ENCODE results near the gene NEURL1.
A peak's percentile ranks its signal among the peaks of the same experiment; 100 is the strongest.
"Not testable (repeated sequence)": the region's sequence is repeated elsewhere in the genome, so short reads cannot be mapped to it uniquely, and the experiment has no call there.

NEURL1 gene

GRCh38 chr10:103475437-103475836 is 18.1 kb upstream of the NEURL1 start:
- H3K27ac Mint-ChIP-seq: no peak overlapping the region
- no peak for ATAC-seq
- no peaks in the 10 kb centered on the region for H3K9me3 Mint-ChIP-seq
- H3K4me3 Mint-ChIP-seq: no peak overlapping the region
- no peak for DNase-seq
- H3K36me3 Mint-ChIP-seq (ENCODE audit: low read depth): no peaks in the 10 kb centered on the region
- H3K4me1 Mint-ChIP-seq: peaks cover 21% of the 10 kb centered on the region
- H3K27me3 Mint-ChIP-seq: peaks cover 2% of the 10 kb centered on the region

- DNase-seq (no peak), ATAC-seq (peak; percentile 22)
- Mint-ChIP-seq H3K4me3 (no peak overlapping the region), H3K36me3 (ENCODE audit: low read depth) (no peaks in the 10 kb centered on the region), H3K27me3 (no peaks in the 10 kb centered on the region), H3K9me3 (no peaks in the 10 kb centered on the region), H3K27ac (no peak overlapping the region), H3K4me1 (peaks cover 13% of the 10 kb centered on the region)
Observed at GRCh38 chr10:103476046-103476768, 17.3 kb upstream of the NEURL1 start.

- ATAC-seq (no peak), DNase-seq (no peak)
- H3K27me3 Mint-ChIP-seq: no peaks in the 10 kb centered on the region
- H3K9me3 Mint-ChIP-seq: no peaks in the 10 kb centered on the region
- no peaks in the 10 kb centered on the region for H3K36me3 Mint-ChIP-seq (ENCODE audit: low read depth)
- H3K4me1 Mint-ChIP-seq: peaks cover 3% of the 10 kb centered on the region
- H3K4me3 Mint-ChIP-seq: no peak overlapping the region
- H3K27ac Mint-ChIP-seq: no peak overlapping the region
Observed at GRCh38 chr10:103478671-103479070, 14.8 kb upstream of the NEURL1 start.

- no peak for ATAC-seq
- DNase-seq: no peak
- H3K27ac Mint-ChIP-seq: no peak within 1 kb of the TSS
- H3K9me3 Mint-ChIP-seq: no peaks in the 10 kb centered on the region
- no peak within 1 kb of the TSS for H3K4me3 Mint-ChIP-seq
- H3K4me1 Mint-ChIP-seq: peaks cover 3% of the 10 kb centered on the region
- H3K27me3 Mint-ChIP-seq: no peaks in the 10 kb centered on the region
- no peaks in the 10 kb centered on the region for H3K36me3 Mint-ChIP-seq (ENCODE audit: low read depth)
Observed at GRCh38 chr10:103479135-103479534, 14.4 kb upstream of the NEURL1 start, which contains the start of gene CALHM3. Gene CALHM3, minus strand, starts transcription at chr10:103479240. Its CDS starts 208 bp downstream, at chr10:103479032.

- Mint-ChIP-seq H3K9me3 (no peaks in the 10 kb centered on the region), H3K27me3 (no peaks in the 10 kb centered on the region), H3K27ac (no peak overlapping the region), H3K4me3 (no peak overlapping the region), H3K36me3 (ENCODE audit: low read depth) (no peaks in the 10 kb centered on the region), H3K4me1 (peaks cover 3% of the 10 kb centered on the region)
- ATAC-seq (no peak), DNase-seq (no peak)
Observed at GRCh38 chr10:103480521-103480920, 13.0 kb upstream of the NEURL1 start.

GRCh38 chr10:103481974-103482531 is 11.5 kb upstream of the NEURL1 start:
- no peak overlapping the region for H3K4me3 Mint-ChIP-seq
- no peaks in the 10 kb centered on the region for H3K9me3 Mint-ChIP-seq
- no peak overlapping the region for H3K27ac Mint-ChIP-seq
- H3K4me1 Mint-ChIP-seq: peaks cover 3% of the 10 kb centered on the region
- no peaks in the 10 kb centered on the region for H3K27me3 Mint-ChIP-seq
- H3K36me3 Mint-ChIP-seq (ENCODE audit: low read depth): no peaks in the 10 kb centered on the region
- ATAC-seq (peak; percentile 76), DNase-seq (no peak)

GRCh38 chr10:103486635-103487409 is 6.7 kb upstream of the NEURL1 start:
- not testable (repeated sequence) for H3K27ac Mint-ChIP-seq; H3K36me3 Mint-ChIP-seq (ENCODE audit: low read depth); ATAC-seq; H3K4me3 Mint-ChIP-seq; H3K9me3 Mint-ChIP-seq; DNase-seq; H3K27me3 Mint-ChIP-seq
- H3K4me1 Mint-ChIP-seq: peaks cover 18% of the 10 kb centered on the region

GRCh38 chr10:103487410-103487708 is 6.1 kb upstream of the NEURL1 start:
- ATAC-seq (no peak), DNase-seq (no peak)
- no peak overlapping the region for H3K27ac Mint-ChIP-seq
- H3K36me3 Mint-ChIP-seq (ENCODE audit: low read depth): no peaks in the 10 kb centered on the region
- no peaks in the 10 kb centered on the region for H3K9me3 Mint-ChIP-seq
- peaks cover 6% of the 10 kb centered on the region for H3K27me3 Mint-ChIP-seq
- no peak overlapping the region for H3K4me3 Mint-ChIP-seq
- H3K4me1 Mint-ChIP-seq: peaks cover 16% of the 10 kb centered on the region

- Mint-ChIP-seq H3K9me3 (no peaks in the 10 kb centered on the region), H3K4me3 (no peak overlapping the region), H3K4me1 (peaks cover 27% of the 10 kb centered on the region), H3K36me3 (ENCODE audit: low read depth) (no peaks in the 10 kb centered on the region), H3K27ac (no peak overlapping the region), H3K27me3 (peaks cover 36% of the 10 kb centered on the region)
- peak; percentile 29 for ATAC-seq
- no peak for DNase-seq
Observed at GRCh38 chr10:103490986-103491314, 2.6 kb upstream of the NEURL1 start.

GRCh38 chr10:103491729-103492364 is 1.7 kb upstream of the NEURL1 start:
- Mint-ChIP-seq H3K36me3 (ENCODE audit: low read depth) (no peaks in the 10 kb centered on the region), H3K27ac (no peak overlapping the region), H3K4me3 (no peak overlapping the region), H3K27me3 (peaks cover 43% of the 10 kb centered on the region), H3K9me3 (no peaks in the 10 kb centered on the region), H3K4me1 (peaks cover 27% of the 10 kb centered on the region)
- no peak for DNase-seq
- no peak for ATAC-seq

- H3K4me3 Mint-ChIP-seq: peak overlapping the region; percentile 74
Observed at GRCh38 chr10:103492655-103493261, 747 bp upstream of the NEURL1 start.

GRCh38 chr10:103493916-103494877 is 692 bp downstream of the NEURL1 start:
- ATAC-seq: no peak
- peak overlapping the region; percentile 62 for H3K4me3 Mint-ChIP-seq
- H3K27ac Mint-ChIP-seq: no peak overlapping the region
- H3K4me1 Mint-ChIP-seq: peaks cover 27% of the 10 kb centered on the region
- H3K36me3 Mint-ChIP-seq (ENCODE audit: low read depth): no peaks in the 10 kb centered on the region
- no peaks in the 10 kb centered on the region for H3K9me3 Mint-ChIP-seq
- no peak for DNase-seq
- peaks cover 59% of the 10 kb centered on the region for H3K27me3 Mint-ChIP-seq

More at GRCh38 chr10:103492655-103493261, 747 bp upstream of the NEURL1 start:
- Mint-ChIP-seq H3K36me3 (ENCODE audit: low read depth) (no peaks in the 10 kb centered on the region), H3K27ac (no peak overlapping the region), H3K27me3 (peaks cover 51% of the 10 kb centered on the region), H3K9me3 (no peaks in the 10 kb centered on the region), H3K4me1 (peaks cover 27% of the 10 kb centered on the region)
- ATAC-seq (no peak), DNase-seq (no peak)

GRCh38 chr10:103495321-103495720 is 1.8 kb downstream of the NEURL1 start:
- Mint-ChIP-seq H3K36me3 (ENCODE audit: low read depth) (no peaks in the 10 kb centered on the region), H3K27me3 (peaks cover 69% of the 10 kb centered on the region)

More at GRCh38 chr10:103495321-103495720, 1.8 kb downstream of the NEURL1 start:
- no peaks in the 10 kb centered on the region for H3K9me3 Mint-ChIP-seq
- ATAC-seq: no peak
- no peak overlapping the region for H3K27ac Mint-ChIP-seq
- peaks cover 27% of the 10 kb centered on the region for H3K4me1 Mint-ChIP-seq
- DNase-seq: no peak
- H3K4me3 Mint-ChIP-seq: no peak overlapping the region

Data from activated naive CD8-positive, alpha-beta T cell treated with anti-CD3 and anti-CD28 coated beads, Interleukin-2, amount 50 U/mL, for 24 hours (primary cell).